GM12892 (cell line): ENCODE data around the gene SIM2.

ENCODE experiments used
- POLR2A ChIP-seq: IDR thresholded peaks from 2 replicates; pipeline ENCODE4 v1.6.1; 2011; ENCODE audit warnings: low read depth, low read length, control low read depth
- POLR2AphosphoS5 ChIP-seq: IDR thresholded peaks from 2 replicates; pipeline ENCODE4 v1.6.1; 2011; ENCODE audit warnings: low read depth, low read length, control low read depth
- TAF1 ChIP-seq: IDR thresholded peaks from 2 replicates; pipeline ENCODE4 v1.6.1; 2011; ENCODE audit warnings: low read depth, mild to moderate bottlenecking, control low read depth, low read length, borderline replicate concordance

- TF ChIP-seq POLR2A (no peak), POLR2AphosphoS5 (no peak), TAF1 (no peak)
These were observed 70.3 kb downstream of the SIM2 start for GRCh38 chr21:36769051-36769839.
